ENCODE data around the gene TMEM198. TPM values are rescaled to one million over a fixed set of nuclear protein-coding genes. Genes with fewer than 3 reads are reported as not detected.

The TMEM198 gene
- total and polyA plus RNA-seq, 2 experiments from 2014 or later: 5.6 to 13.7 TPM

GRCh38 chr2:219496247-219496824 is 47.5 kb upstream of the TMEM198 start:
- H3K4me3 Mint-ChIP-seq: peak overlapping the region; percentile 84
- peaks cover 31% of the 10 kb centered on the region for H3K4me1 ChIP-seq (ENCODE audit: insufficient read depth)
- H3K4me3 ChIP-seq: peak overlapping the region; percentile 58
- H4K20me1 ChIP-seq (replicated peaks; ENCODE audit: insufficient read depth): no peaks in the 10 kb centered on the region
- no peak for DNase-seq (ENCODE audit: low spot score)
- no peaks in the 10 kb centered on the region; the same call in 2 of the 3 replicates for H3K36me3 Mint-ChIP-seq (ENCODE audit: low read depth)
- H3F3A ChIP-seq (replicated peaks; ENCODE audit: low read depth): peaks cover 17% of the 10 kb centered on the region
- H3K27ac ChIP-seq (ENCODE audit: low read depth): no peak overlapping the region
- H3K4me2 ChIP-seq: peak overlapping the region; percentile 98
- H3K4me1 Mint-ChIP-seq: peaks cover 43% of the 10 kb centered on the region
- peaks cover 48% of the 10 kb centered on the region for H3K27me3 ChIP-seq (ENCODE audit: insufficient read depth)
- no peaks in the 10 kb centered on the region for H3K79me2 ChIP-seq (replicated peaks; ENCODE audit: insufficient read depth)
- H3K9me2 ChIP-seq (ENCODE audit: insufficient read depth): no peaks in the 10 kb centered on the region
- no peaks in the 10 kb centered on the region; the same call in 2 of the 3 replicates for H3K9me3 Mint-ChIP-seq
- no peak overlapping the region for H3K27ac Mint-ChIP-seq
- no peak; the same call in 2 of the 3 replicates for ATAC-seq
- H2AFZ ChIP-seq: peak overlapping the region; percentile 92
- no peaks in the 10 kb centered on the region for H3K36me3 ChIP-seq (ENCODE audit: insufficient read depth)
- TF ChIP-seq ZNF114 (CRISPR knock-in tag; IDR thresholded peaks at IDR 0.05) (no peak), EZH2 (IDR thresholded peaks at IDR 0.05; ENCODE audit: low read depth, unreplicated experiment) (no peak), POLR2AphosphoS5 (IDR thresholded peaks at IDR 0.05; ENCODE audit: low read depth) (no peak), NANOG (IDR thresholded peaks at IDR 0.05; ENCODE audit: borderline replicate concordance) (no peak), ZNF331 (CRISPR knock-in tag; IDR thresholded peaks at IDR 0.05; ENCODE audit: low read depth) (no peak), REST (IDR thresholded peaks at IDR 0.05; ENCODE audit: unreplicated experiment) (no peak), ETS1 (IDR thresholded peaks at IDR 0.05) (no peak), ZNF462 (CRISPR knock-in tag; IDR thresholded peaks at IDR 0.05) (no peak), CREB1 (CRISPR knock-in tag; IDR thresholded peaks at IDR 0.05; ENCODE audit: low read depth) (no peak), STAT1 (IDR thresholded peaks at IDR 0.05; ENCODE audit: unreplicated experiment) (no peak), EZH2phosphoT487 (IDR thresholded peaks at IDR 0.05; ENCODE audit: unreplicated experiment) (no peak), JUNB (IDR thresholded peaks at IDR 0.05; ENCODE audit: unreplicated experiment) (no peak)
- TF ChIP-seq, protein P1, sequence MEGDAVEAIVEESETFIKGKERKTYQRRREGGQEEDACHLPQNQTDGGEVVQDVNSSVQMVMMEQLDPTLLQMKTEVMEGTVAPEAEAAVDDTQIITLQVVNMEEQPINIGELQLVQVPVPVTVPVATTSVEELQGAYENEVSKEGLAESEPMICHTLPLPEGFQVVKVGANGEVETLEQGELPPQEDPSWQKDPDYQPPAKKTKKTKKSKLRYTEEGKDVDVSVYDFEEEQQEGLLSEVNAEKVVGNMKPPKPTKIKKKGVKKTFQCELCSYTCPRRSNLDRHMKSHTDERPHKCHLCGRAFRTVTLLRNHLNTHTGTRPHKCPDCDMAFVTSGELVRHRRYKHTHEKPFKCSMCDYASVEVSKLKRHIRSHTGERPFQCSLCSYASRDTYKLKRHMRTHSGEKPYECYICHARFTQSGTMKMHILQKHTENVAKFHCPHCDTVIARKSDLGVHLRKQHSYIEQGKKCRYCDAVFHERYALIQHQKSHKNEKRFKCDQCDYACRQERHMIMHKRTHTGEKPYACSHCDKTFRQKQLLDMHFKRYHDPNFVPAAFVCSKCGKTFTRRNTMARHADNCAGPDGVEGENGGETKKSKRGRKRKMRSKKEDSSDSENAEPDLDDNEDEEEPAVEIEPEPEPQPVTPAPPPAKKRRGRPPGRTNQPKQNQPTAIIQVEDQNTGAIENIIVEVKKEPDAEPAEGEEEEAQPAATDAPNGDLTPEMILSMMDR (conservative IDR thresholded peaks at IDR 0.05; ENCODE audit: low read depth in 2 of 2): no peak
- H3K27me3 Mint-ChIP-seq (ENCODE audit: insufficient read depth, low read depth, poor library complexity): peaks cover 50% of the 10 kb centered on the region

Measured in GM23338 (cell line).